Karpas-422 (cell line): ENCODE results near the gene WIPF2. TPM values are rescaled to one million over a fixed set of nuclear protein-coding genes. Genes with fewer than 3 reads are reported as not detected.
A peak's percentile ranks its signal among the peaks of the same experiment; 100 is the strongest.

ENCODE experiments used
- DNase-seq: peaks from one replicate; pipeline ENCODE4 v3.0.0-alpha.2; 2015
- H2AFZ ChIP-seq: fragments of 200-600 bp; sonication (generic); 2 replicates; pipeline ENCODE4 v1.6.1; 2014; ENCODE audit warnings: antibody characterized with exemption, low read length, mixed read lengths
- H3K27ac ChIP-seq: fragments of 200-600 bp; sonication (generic); 2 replicates; pipeline ENCODE4 v1.5.1; 2014; ENCODE audit warnings: mild to moderate bottlenecking, low read length, moderate library complexity
- H3K27me3 ChIP-seq: fragments of 200-600 bp; sonication (generic); 2 replicates; pipeline ENCODE4 v1.6.1; 2014; ENCODE audit warnings: low read length, mixed read lengths
- H3K36me3 ChIP-seq: fragments of 200-600 bp; sonication (generic); 2 replicates; pipeline ENCODE4 v1.6.1; 2014; ENCODE audit warnings: low read length, mixed read lengths; ENCODE audit not compliant: insufficient read depth
- H3K4me1 ChIP-seq: fragments of 200-600 bp; sonication (generic); 2 replicates; pipeline ENCODE4 v1.6.1; 2014; ENCODE audit warnings: mild to moderate bottlenecking, low read length, mixed read lengths
- H3K4me2 ChIP-seq: fragments of 200-600 bp; sonication (generic); 2 replicates; pipeline ENCODE4 v1.6.1; 2014; ENCODE audit warnings: low read length, low read depth, mild to moderate bottlenecking; ENCODE audit not compliant: poor library complexity, severe bottlenecking
- H3K4me3 ChIP-seq: fragments of 200-600 bp; sonication (generic); 2 replicates; pipeline ENCODE4 v1.5.1; 2014; ENCODE audit warnings: mild to moderate bottlenecking, antibody characterized with exemption, low read length, mixed read lengths
- H3K79me2 ChIP-seq: fragments of 200-600 bp; sonication (generic); 2 replicates; pipeline ENCODE4 v1.6.1; 2014; ENCODE audit warnings: mild to moderate bottlenecking, low read length, mixed read lengths
- H3K9ac ChIP-seq: fragments of 200-600 bp; sonication (generic); 2 replicates; pipeline ENCODE4 v1.6.0; 2014; ENCODE audit warnings: low read length
- H3K9me2 ChIP-seq: fragments of 200-600 bp; sonication (generic), shearing (Covaris generic); replicated peaks from 2 replicates; pipeline ENCODE4 v1.6.0; 2014; ENCODE audit warnings: mild to moderate bottlenecking, low read length, moderate library complexity; ENCODE audit not compliant: insufficient read depth
- H3K9me3 ChIP-seq: fragments of 300-700, 200-600 bp; sonication (generic); 2 replicates; pipeline ENCODE4 v1.6.1; 2014; ENCODE audit warnings: low read length, mixed read lengths
- H4K20me1 ChIP-seq: fragments of 200-600 bp; sonication (generic); 2 replicates; pipeline ENCODE4 v1.6.1; 2014; ENCODE audit warnings: mild to moderate bottlenecking, antibody characterized with exemption, low read length, low read depth; ENCODE audit not compliant: insufficient read depth
- total RNA-seq: library from RNA; depleted of rRNA; stranded (reverse); fragments of >200 nt; shearing (Covaris generic); gene quantifications from 2 replicates; pipeline ENCODE4 v1.2.3, GENCODE V29; 2014; ENCODE audit warnings: low replicate concordance

WIPF2 gene
- total RNA-seq, 1 experiment from 2014 or later, result 19.0 TPM

GRCh38 chr17:40247926-40248495 lies 28.9 kb downstream of the WIPF2 start:
- peaks cover 15% of the 10 kb centered on the region for H3K4me1 ChIP-seq
- no peaks in the 10 kb centered on the region for H3K36me3 ChIP-seq
- H2AFZ ChIP-seq, result no peak overlapping the region
- no peaks in the 10 kb centered on the region for H4K20me1 ChIP-seq
- H3K27me3 ChIP-seq, result no peaks in the 10 kb centered on the region
- H3K9me2 ChIP-seq, result no peaks in the 10 kb centered on the region
- peaks cover 78% of the 10 kb centered on the region for H3K79me2 ChIP-seq
- H3K9ac ChIP-seq, result no peak overlapping the region
- H3K9me3 ChIP-seq, result no peaks in the 10 kb centered on the region
- H3K4me2 ChIP-seq, result no peak overlapping the region
- no peak for DNase-seq
- no peak overlapping the region for H3K4me3 ChIP-seq
- H3K27ac ChIP-seq, result no peak overlapping the region; the same call in 1 of the 2 replicates

GRCh38 chr17:40248507-40248906 lies 29.4 kb downstream of the WIPF2 start:
- H3K4me1 ChIP-seq, result peaks cover 14% of the 10 kb centered on the region
- no peak for DNase-seq
- H3K4me3 ChIP-seq, result no peak overlapping the region
- no peak overlapping the region for H3K9ac ChIP-seq
- H3K4me2 ChIP-seq, result peak overlapping the region; percentile 33
- no peaks in the 10 kb centered on the region for H3K36me3 ChIP-seq
- H2AFZ ChIP-seq, result no peak overlapping the region
- peak overlapping the region; percentile 70 for H3K27ac ChIP-seq
- H3K9me3 ChIP-seq, result no peaks in the 10 kb centered on the region
- H3K79me2 ChIP-seq, result peaks cover 77% of the 10 kb centered on the region
- no peaks in the 10 kb centered on the region for H3K27me3 ChIP-seq
- H3K9me2 ChIP-seq, result no peaks in the 10 kb centered on the region
- no peaks in the 10 kb centered on the region for H4K20me1 ChIP-seq

GRCh38 chr17:40251576-40251975 lies 32.5 kb downstream of the WIPF2 start:
- Histone ChIP-seq H3K9me3 (no peaks in the 10 kb centered on the region), H3K79me2 (peaks cover 68% of the 10 kb centered on the region), H4K20me1 (no peaks in the 10 kb centered on the region), H3K4me2 (no peak overlapping the region), H3K27ac (no peak overlapping the region), H3K36me3 (0 out of 2 replicates have a peak, but pooled peaks cover 4% of the 10 kb centered on the region), H3K4me1 (peaks cover 14% of the 10 kb centered on the region), H3K9me2 (no peaks in the 10 kb centered on the region), H3K27me3 (no peaks in the 10 kb centered on the region), H3K9ac (no peak overlapping the region), H2AFZ (no peak overlapping the region), H3K4me3 (no peak overlapping the region)
- no peak for DNase-seq

- H3K4me1 ChIP-seq, result peaks cover 8% of the 10 kb centered on the region
- H3K9me2 ChIP-seq, result no peaks in the 10 kb centered on the region
- no peak overlapping the region for H2AFZ ChIP-seq
- peaks cover 56% of the 10 kb centered on the region for H3K79me2 ChIP-seq
- no peaks in the 10 kb centered on the region for H4K20me1 ChIP-seq
- H3K27me3 ChIP-seq, result no peaks in the 10 kb centered on the region
- no peak overlapping the region for H3K27ac ChIP-seq
- no peak overlapping the region for H3K9ac ChIP-seq
- no peak overlapping the region for H3K4me3 ChIP-seq
- no peaks in the 10 kb centered on the region for H3K9me3 ChIP-seq
- 0 out of 2 replicates have a peak, but pooled peaks cover 5% of the 10 kb centered on the region for H3K36me3 ChIP-seq
- no peak for DNase-seq
- no peak overlapping the region for H3K4me2 ChIP-seq
Measured at GRCh38 chr17:40253565-40253964, 34.5 kb downstream of the WIPF2 start.

- Histone ChIP-seq H3K9me2 (no peaks in the 10 kb centered on the region), H3K27ac (no peak overlapping the region), H2AFZ (no peak overlapping the region), H3K36me3 (peaks cover 13% of the 10 kb centered on the region; the same call in 1 of the 2 replicates), H3K9me3 (no peaks in the 10 kb centered on the region), H3K4me3 (no peak overlapping the region), H3K4me2 (no peak overlapping the region), H3K27me3 (no peaks in the 10 kb centered on the region), H3K4me1 (no peaks in the 10 kb centered on the region), H4K20me1 (no peaks in the 10 kb centered on the region), H3K9ac (no peak overlapping the region), H3K79me2 (peaks cover 15% of the 10 kb centered on the region)
- no peak for DNase-seq
Measured at GRCh38 chr17:40259505-40259904, 40.4 kb downstream of the WIPF2 start.

GRCh38 chr17:40260528-40260927 lies 41.4 kb downstream of the WIPF2 start:
- Histone ChIP-seq H3K4me3 (no peak overlapping the region), H2AFZ (no peak overlapping the region), H3K27ac (no peak overlapping the region), H3K9me3 (no peaks in the 10 kb centered on the region), H3K36me3 (peaks cover 15% of the 10 kb centered on the region; the same call in 1 of the 2 replicates), H3K27me3 (no peaks in the 10 kb centered on the region), H4K20me1 (no peaks in the 10 kb centered on the region), H3K4me1 (no peaks in the 10 kb centered on the region), H3K79me2 (0 out of 2 replicates have a peak, but pooled peaks cover 8% of the 10 kb centered on the region), H3K9ac (no peak overlapping the region), H3K9me2 (no peaks in the 10 kb centered on the region), H3K4me2 (no peak overlapping the region)
- DNase-seq, result no peak

GRCh38 chr17:40264458-40265185 lies 45.5 kb downstream of the WIPF2 start:
- Histone ChIP-seq H3K4me2 (no peak overlapping the region), H3K4me3 (no peak overlapping the region), H3K27me3 (no peaks in the 10 kb centered on the region), H3K4me1 (no peaks in the 10 kb centered on the region), H3K79me2 (0 out of 2 replicates have a peak, but pooled peaks cover 8% of the 10 kb centered on the region), H3K9ac (no peak overlapping the region), H3K27ac (no peak overlapping the region), H3K9me3 (no peaks in the 10 kb centered on the region), H2AFZ (no peak overlapping the region), H3K36me3 (peaks cover 10% of the 10 kb centered on the region; the same call in 1 of the 2 replicates), H3K9me2 (no peaks in the 10 kb centered on the region), H4K20me1 (no peaks in the 10 kb centered on the region)
- DNase-seq, result no peak

GRCh38 chr17:40265337-40265736 lies 46.2 kb downstream of the WIPF2 start:
- Histone ChIP-seq H3K4me2 (no peak overlapping the region), H3K27me3 (no peaks in the 10 kb centered on the region), H3K9me3 (no peaks in the 10 kb centered on the region), H3K4me1 (no peaks in the 10 kb centered on the region), H3K9ac (no peak overlapping the region), H3K36me3 (peaks cover 10% of the 10 kb centered on the region; the same call in 1 of the 2 replicates), H3K79me2 (0 out of 2 replicates have a peak, but pooled peaks cover 8% of the 10 kb centered on the region), H3K4me3 (no peak overlapping the region), H3K9me2 (no peaks in the 10 kb centered on the region), H4K20me1 (no peaks in the 10 kb centered on the region), H2AFZ (no peak overlapping the region), H3K27ac (no peak overlapping the region)
- no peak for DNase-seq
